Astrocyte (in vitro differentiated cells and primary cell): ENCODE measurements around the gene CHGA.

Experiments used
- CTCF ChIP-seq: IDR thresholded peaks from 2 replicates; pipeline ENCODE4 v1.5.1; 2011; ENCODE audit warnings: low read depth, mild to moderate bottlenecking, inconsistent platforms, low read length, moderate library complexity; ENCODE audit not compliant: insufficient read depth
- EZH2 ChIP-seq: IDR thresholded peaks from 2 replicates; pipeline ENCODE4 v1.6.1; 2012; ENCODE audit warnings: mild to moderate bottlenecking, low read length, inconsistent platforms; ENCODE audit not compliant: insufficient read depth

- TF ChIP-seq CTCF (no peak), EZH2 (no peak)
Observed at GRCh38 chr14:92926931-92927330, 4.0 kb downstream of the CHGA start.
